GM21529 (cell line): Measurements from ENCODE around the gene PHF21B.
"Not testable (repeated sequence)": the region's sequence is repeated elsewhere in the genome, so short reads cannot be mapped to it uniquely, and the experiment has no call there.

Source experiments
- ATAC-seq: cut with Tn5 transposase; IDR thresholded peaks from one replicate; pipeline ENCODE4 v1.9.1; 2021; ENCODE audit not compliant: unreplicated experiment

The PHF21B gene

GRCh38 chr22:44880610-44881290 is 129.1 kb downstream of the PHF21B start:
- no peak for ATAC-seq

GRCh38 chr22:44879301-44879680 is 130.5 kb downstream of the PHF21B start:
- ATAC-seq = no peak

GRCh38 chr22:44878483-44879300 is 131.1 kb downstream of the PHF21B start:
- ATAC-seq = no peak

- ATAC-seq = no peak
These were observed 132.9 kb downstream of the PHF21B start for GRCh38 chr22:44876921-44877320.

GRCh38 chr22:44871782-44872181 is 138.0 kb downstream of the PHF21B start:
- no peak for ATAC-seq

- no peak for ATAC-seq
These were observed 139.8 kb downstream of the PHF21B start for GRCh38 chr22:44870021-44870420.

DNA sequence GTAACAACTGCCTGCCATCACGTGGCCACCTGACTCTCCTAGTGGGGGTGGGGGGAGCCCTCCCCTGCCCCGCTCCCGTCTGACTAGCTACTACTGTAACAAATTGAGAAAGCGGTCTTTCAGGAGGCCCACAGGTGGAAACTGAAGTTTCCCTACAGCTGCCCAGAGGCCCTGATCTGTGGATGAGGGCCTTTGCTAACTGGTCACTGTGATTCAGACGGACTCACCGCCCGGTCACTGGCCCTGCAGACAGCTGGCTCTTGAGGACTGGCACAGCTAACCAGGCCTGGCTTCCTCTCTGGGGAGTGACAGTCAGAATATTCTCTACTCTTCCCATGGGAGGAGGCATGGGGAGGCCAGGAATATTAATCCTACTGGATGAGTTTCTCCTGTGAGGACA is 140.6 kb downstream of the PHF21B start:
- ATAC-seq = no peak

- ATAC-seq = no peak
These were observed 144.4 kb downstream of the PHF21B start for GRCh38 chr22:44865193-44866057.

DNA sequence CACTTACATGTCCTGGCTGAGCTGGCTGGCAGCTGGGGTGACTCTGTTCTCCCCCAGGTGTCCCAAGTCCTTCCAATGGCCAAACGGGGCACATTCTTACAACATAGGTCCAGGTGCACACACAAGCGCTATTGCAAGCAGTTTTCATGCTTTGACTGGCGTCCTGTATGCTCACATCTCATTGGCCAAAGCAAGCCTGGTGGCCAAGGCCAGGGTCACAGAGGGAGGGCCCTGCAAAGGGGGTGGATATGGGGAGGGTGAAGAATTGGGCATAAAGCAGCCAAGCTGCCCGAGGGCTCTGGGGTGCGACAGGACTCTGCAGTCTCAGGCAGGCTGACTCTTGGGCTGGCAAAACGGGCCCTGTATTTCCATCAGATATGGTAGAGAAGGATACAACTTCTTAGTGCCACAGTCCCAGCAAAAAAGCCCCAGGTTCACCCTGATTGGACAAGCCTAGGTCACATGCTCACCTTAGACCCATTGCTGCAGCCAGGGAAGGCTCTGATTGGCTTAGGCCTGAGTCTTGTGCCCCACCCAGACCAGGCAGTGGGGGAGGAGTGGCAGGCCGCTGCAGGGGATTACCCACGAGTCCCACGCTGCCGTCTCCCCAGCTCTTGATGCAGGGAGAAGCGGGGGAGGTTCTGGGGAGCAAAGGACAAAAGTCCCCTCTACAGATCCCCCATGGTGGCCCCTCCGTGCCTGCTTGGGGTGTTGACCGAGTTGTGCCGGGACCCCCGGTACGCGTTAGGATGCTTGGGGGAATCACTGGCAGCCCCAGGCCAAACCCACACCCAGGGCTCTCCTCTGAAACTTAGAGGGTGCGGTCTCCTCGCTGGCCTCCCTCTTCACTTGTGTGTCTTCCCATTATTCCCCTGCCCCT is 146.6 kb downstream of the PHF21B start:
- ATAC-seq = no peak

DNA sequence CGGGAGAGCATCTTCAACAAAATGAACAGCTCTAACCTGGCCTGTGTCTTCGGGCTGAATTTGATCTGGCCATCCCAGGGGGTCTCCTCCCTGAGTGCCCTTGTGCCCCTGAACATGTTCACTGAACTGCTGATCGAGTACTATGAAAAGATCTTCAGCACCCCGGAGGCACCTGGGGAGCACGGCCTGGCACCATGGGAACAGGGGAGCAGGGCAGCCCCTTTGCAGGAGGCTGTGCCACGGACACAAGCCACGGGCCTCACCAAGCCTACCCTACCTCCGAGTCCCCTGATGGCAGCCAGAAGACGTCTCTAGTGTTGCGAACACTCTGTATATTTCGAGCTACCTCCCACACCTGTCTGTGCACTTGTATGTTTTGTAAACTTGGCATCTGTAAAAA is 147.5 kb downstream of the PHF21B start:
- no peak for ATAC-seq

DNA sequence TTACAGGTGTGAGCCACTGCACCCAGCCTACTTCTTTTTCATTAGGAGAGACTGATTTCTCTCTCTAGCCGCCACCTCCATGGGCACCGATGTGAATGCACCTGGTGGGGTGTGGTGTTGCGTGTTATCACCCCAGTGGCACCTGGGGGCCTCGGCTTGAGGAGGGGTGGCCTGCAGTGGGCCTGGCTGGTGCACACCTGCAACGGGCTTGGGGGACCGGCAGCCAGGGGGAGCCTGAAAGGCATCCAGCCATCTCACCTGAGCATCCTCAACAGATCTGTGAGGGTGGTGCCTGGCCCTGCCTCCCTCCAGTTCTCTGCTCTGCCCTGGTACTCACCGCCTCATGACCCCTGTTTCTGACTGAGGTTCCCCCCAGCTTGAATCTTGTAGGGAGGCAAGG is 148.6 kb downstream of the PHF21B start:
- ATAC-seq = no peak

DNA sequence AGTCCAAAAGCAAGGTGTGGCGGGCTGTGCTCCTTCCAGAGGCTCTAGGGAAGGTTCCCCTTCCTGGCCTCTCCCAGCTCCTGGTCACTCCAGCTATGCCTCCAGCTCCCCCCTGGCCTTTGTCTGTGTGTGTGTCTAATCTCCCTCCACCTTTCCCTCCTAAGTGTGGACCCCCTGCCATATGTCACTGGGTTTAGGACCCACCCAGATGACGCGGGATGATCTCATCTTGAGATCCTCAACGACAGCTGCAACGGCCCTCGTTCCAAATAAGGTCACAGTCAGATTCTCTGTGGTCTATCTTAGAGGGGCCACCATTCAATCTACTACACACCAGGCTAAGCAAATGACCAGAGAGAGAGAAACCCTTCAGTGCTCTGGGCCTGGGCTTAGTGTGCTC is 149.5 kb downstream of the PHF21B start:
- ATAC-seq = no peak

GRCh38 chr22:44859641-44860040 is 150.2 kb downstream of the PHF21B start:
- no peak for ATAC-seq

DNA sequence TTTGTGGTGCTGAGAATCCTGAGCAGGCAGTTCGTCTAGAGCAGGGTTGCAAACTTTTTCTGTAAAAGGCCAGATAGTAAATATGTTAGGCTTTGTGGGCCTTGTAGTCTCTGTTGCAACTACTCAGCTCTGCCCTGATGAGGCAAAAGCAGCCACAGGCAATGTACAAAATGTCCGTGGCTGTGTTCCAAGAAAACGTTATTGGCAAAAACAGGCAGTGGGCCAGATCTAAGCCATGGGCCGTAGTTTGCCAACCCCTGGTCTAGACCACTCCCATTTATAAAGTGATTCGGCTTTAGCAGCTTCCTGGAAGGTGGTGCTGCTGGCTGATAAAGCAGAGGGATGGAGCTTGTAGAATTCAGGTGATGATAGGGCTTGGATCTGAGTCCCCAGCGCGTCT is 151.0 kb downstream of the PHF21B start:
- not testable (repeated sequence) for ATAC-seq

DNA sequence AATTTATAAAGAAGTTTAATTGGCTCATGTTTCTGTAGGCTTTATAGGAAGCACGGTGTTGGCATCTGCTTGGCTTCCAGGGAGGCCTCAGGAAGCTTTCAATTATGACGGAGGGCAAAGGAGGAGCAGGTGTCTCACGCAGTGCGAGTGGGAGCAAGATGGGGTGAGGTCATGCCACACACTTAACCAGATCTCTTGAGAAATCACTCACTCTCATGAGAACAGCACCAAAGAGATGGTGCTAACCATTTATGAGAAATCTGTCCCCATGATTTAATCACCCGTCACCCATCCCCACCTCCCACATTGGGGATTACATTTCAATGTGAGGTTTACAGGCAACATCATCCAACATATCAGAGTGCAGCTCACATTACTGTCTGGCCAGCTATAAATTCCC is 153.9 kb downstream of the PHF21B start:
- ATAC-seq = no peak

- ATAC-seq = not testable (repeated sequence)
These were observed 155.2 kb downstream of the PHF21B start for GRCh38 chr22:44854641-44855040.

GRCh38 chr22:44850946-44851345 is 158.9 kb downstream of the PHF21B start:
- ATAC-seq = no peak

GRCh38 chr22:44848791-44849420 is 160.9 kb downstream of the PHF21B start:
- no peak for ATAC-seq

GRCh38 chr22:44848296-44848741 is 161.5 kb downstream of the PHF21B start:
- no peak for ATAC-seq

DNA sequence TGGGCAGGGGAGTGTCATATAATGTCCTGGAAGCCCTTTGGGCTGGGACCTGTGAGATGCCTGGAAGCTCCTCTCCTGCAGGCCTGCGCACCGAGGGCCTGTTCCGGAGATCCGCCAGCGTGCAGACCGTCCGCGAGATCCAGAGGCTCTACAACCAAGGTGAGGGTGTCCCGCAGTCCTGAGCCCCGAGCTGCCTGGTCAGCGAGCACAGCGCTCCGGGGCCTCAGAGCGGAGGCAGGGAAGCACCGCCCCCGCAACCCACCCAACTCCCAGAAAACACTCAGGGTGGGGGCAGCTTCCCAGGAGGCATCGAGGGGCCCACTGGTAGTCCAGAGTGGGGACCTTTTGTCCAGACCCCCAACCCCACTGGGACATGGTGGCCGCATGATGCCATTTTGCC is 161.9 kb downstream of the PHF21B start:
- no peak for ATAC-seq
